ENCODE results near the gene KRTAP20-3.

The KRTAP20-3 gene

DNA sequence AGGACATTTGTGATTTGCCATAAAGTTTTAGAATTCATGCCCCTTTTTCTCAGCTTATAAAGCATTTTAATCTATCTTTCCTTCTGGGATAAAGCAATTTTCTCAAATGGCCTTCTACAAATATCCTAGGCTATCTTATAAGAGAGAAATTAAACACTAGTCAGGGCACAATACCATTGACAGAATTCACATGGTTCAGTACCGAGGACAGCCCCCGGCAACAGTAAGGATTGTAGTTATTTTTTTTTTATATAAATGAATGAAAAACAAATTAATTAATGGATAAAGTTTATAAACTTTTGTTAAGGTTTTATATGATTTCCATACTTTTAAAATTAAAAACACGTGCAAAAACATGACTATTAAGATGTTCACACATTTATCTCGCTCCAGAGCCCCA is 14.6 kb upstream of the KRTAP20-3 start:
- no peaks in the 10 kb centered on the region for H4K20me1 ChIP-seq (ENCODE audit: control insufficient read depth, insufficient read depth, low read depth, low read length)
- H3K36me3 ChIP-seq (ENCODE audit: control insufficient read depth, low read length): no peaks in the 10 kb centered on the region
- peaks cover 5% of the 10 kb centered on the region; the same call in 1 of the 2 replicates for H3K9me3 ChIP-seq (ENCODE audit: control insufficient read depth, insufficient read depth, low read length)

DNA sequence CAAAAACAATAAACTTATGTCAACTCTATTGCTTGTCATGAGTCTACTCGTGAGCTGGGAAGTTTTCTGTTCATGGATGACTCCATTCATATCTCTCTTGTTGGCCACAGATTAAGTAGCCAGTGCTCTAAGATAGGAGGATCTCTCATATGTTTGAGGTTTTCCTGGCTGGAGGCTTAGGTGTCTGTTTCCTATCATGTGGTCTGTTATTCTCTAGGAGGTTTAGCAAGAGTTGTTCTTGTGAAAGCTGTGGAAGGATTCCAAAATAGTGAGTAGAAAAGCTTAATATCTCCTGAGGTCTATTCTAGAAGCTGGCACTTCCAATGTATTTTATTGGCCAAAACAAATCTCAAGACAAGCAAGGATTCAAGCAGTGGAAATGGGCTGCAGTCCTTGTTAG is 13.5 kb upstream of the KRTAP20-3 start:
- no peaks in the 10 kb centered on the region for H3K4me1 ChIP-seq (ENCODE audit: control insufficient read depth, low read length)
- no peaks in the 10 kb centered on the region for H3K79me2 ChIP-seq (ENCODE audit: control insufficient read depth, low read length)
- no peak overlapping the region for H3K4me3 ChIP-seq (ENCODE audit: low read length)
- H4K20me1 ChIP-seq (ENCODE audit: control insufficient read depth, insufficient read depth, low read depth, low read length): no peaks in the 10 kb centered on the region
- no peaks in the 10 kb centered on the region for H3K9me2 ChIP-seq (replicated peaks; ENCODE audit: control insufficient read depth, low read length)
- no peaks in the 10 kb centered on the region for H3F3A ChIP-seq (ENCODE audit: control insufficient read depth, insufficient read depth)
- no peak overlapping the region for H3K27ac ChIP-seq (ENCODE audit: low read depth, low read length)
- H3K27me3 ChIP-seq (ENCODE audit: control insufficient read depth, low read length): no peaks in the 10 kb centered on the region
- TF ChIP-seq, protein P1, sequence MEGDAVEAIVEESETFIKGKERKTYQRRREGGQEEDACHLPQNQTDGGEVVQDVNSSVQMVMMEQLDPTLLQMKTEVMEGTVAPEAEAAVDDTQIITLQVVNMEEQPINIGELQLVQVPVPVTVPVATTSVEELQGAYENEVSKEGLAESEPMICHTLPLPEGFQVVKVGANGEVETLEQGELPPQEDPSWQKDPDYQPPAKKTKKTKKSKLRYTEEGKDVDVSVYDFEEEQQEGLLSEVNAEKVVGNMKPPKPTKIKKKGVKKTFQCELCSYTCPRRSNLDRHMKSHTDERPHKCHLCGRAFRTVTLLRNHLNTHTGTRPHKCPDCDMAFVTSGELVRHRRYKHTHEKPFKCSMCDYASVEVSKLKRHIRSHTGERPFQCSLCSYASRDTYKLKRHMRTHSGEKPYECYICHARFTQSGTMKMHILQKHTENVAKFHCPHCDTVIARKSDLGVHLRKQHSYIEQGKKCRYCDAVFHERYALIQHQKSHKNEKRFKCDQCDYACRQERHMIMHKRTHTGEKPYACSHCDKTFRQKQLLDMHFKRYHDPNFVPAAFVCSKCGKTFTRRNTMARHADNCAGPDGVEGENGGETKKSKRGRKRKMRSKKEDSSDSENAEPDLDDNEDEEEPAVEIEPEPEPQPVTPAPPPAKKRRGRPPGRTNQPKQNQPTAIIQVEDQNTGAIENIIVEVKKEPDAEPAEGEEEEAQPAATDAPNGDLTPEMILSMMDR (IDR thresholded peaks at IDR 0.05; ENCODE audit: low read depth, low read length, poor library complexity, severe bottlenecking): no peak
- no peak for TF ChIP-seq EZH2phosphoT487 (IDR thresholded peaks at IDR 0.05; ENCODE audit: borderline replicate concordance, low read length)
- peaks cover 2% of the 10 kb centered on the region; the same call in 1 of the 2 replicates for H3K9me3 ChIP-seq (ENCODE audit: control insufficient read depth, insufficient read depth, low read length)
- no peaks in the 10 kb centered on the region for H3K36me3 ChIP-seq (ENCODE audit: control insufficient read depth, low read length)
- no peak overlapping the region for H3K4me2 ChIP-seq (ENCODE audit: low read length)

More for the DNA sequence above, 14.6 kb upstream of the KRTAP20-3 start:
- Histone ChIP-seq H3K4me2 (ENCODE audit: low read length) (no peak overlapping the region), H3K27ac (ENCODE audit: low read depth, low read length) (no peak overlapping the region), H3K79me2 (ENCODE audit: control insufficient read depth, low read length) (no peaks in the 10 kb centered on the region), H3K27me3 (ENCODE audit: control insufficient read depth, low read length) (no peaks in the 10 kb centered on the region), H3K9me2 (replicated peaks; ENCODE audit: control insufficient read depth, low read length) (no peaks in the 10 kb centered on the region), H3K4me3 (ENCODE audit: low read length) (no peak overlapping the region), H3F3A (ENCODE audit: control insufficient read depth, insufficient read depth) (no peaks in the 10 kb centered on the region), H3K4me1 (ENCODE audit: control insufficient read depth, low read length) (no peaks in the 10 kb centered on the region)
- no peak for TF ChIP-seq EZH2phosphoT487 (IDR thresholded peaks at IDR 0.05; ENCODE audit: borderline replicate concordance, low read length)
- TF ChIP-seq, protein P1 (IDR thresholded peaks at IDR 0.05; ENCODE audit: low read depth, low read length, poor library complexity, severe bottlenecking): no peak

DNA sequence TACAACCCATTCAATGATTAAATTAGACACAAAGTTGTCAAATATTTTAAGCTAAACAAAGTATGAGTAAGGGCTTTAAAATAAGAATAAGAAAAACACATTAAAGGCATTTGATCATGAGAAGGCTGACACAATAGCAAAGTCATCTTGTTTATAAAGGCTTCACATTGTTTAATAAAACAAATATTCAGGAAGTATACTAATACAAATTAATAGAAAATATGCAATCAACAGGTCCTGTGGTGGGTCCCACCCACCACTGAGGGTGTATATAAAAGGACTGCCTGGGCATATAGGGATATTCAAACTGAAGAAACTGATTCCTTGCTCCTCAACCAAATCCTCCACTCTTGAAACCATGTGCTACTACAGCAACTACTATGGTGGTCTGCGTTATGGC is 7.8 kb upstream of the KRTAP20-3 start, which contains the start of gene KRTAP20-2:
TSS of gene KRTAP20-2 (plus strand) at position 301 of the 400 bp plus-strand sequence. CDS start at position 359, 58 bp downstream.
- Histone ChIP-seq H4K20me1 (ENCODE audit: control insufficient read depth, insufficient read depth, low read depth, low read length) (no peaks in the 10 kb centered on the region), H3K4me3 (ENCODE audit: low read length) (no peak within 1 kb of the TSS), H3K79me2 (ENCODE audit: control insufficient read depth, low read length) (no peaks in the 10 kb centered on the region), H3K27ac (ENCODE audit: low read depth, low read length) (no peak within 1 kb of the TSS), H3K9me2 (replicated peaks; ENCODE audit: control insufficient read depth, low read length) (no peaks in the 10 kb centered on the region), H3K4me2 (ENCODE audit: low read length) (no peak within 1 kb of the TSS), H3K36me3 (ENCODE audit: control insufficient read depth, low read length) (no peaks in the 10 kb centered on the region), H3K27me3 (ENCODE audit: control insufficient read depth, low read length) (no peaks in the 10 kb centered on the region), H3K9me3 (ENCODE audit: control insufficient read depth, insufficient read depth, low read length) (peaks cover 2% of the 10 kb centered on the region; the same call in 1 of the 2 replicates), H3F3A (ENCODE audit: control insufficient read depth, insufficient read depth) (no peaks in the 10 kb centered on the region), H3K4me1 (ENCODE audit: control insufficient read depth, low read length) (no peaks in the 10 kb centered on the region)
- TF ChIP-seq EZH2phosphoT487 (IDR thresholded peaks at IDR 0.05; ENCODE audit: borderline replicate concordance, low read length): no peak
- TF ChIP-seq, protein P1 (IDR thresholded peaks at IDR 0.05; ENCODE audit: low read depth, low read length, poor library complexity, severe bottlenecking): no peak
